ENCODE data around the gene CFDP1.

CFDP1 gene

GRCh38 chr16:75315539-75316306, 117.6 kb downstream of the CFDP1 start:
- no peak for FAIRE-seq

GRCh38 chr16:75312875-75313274, 120.4 kb downstream of the CFDP1 start:
- no peak for FAIRE-seq

- FAIRE-seq, result no peak
Observed at GRCh38 chr16:75311383-75311938, 121.8 kb downstream of the CFDP1 start.

- FAIRE-seq, result no peak
Observed at GRCh38 chr16:75310541-75310940, 122.8 kb downstream of the CFDP1 start.

GRCh38 chr16:75309899-75310430, 123.3 kb downstream of the CFDP1 start:
- FAIRE-seq, result no peak

- FAIRE-seq, result no peak
Observed at GRCh38 chr16:75309156-75309555, 124.1 kb downstream of the CFDP1 start.

GRCh38 chr16:75308011-75308410, 125.3 kb downstream of the CFDP1 start:
- FAIRE-seq, result no peak

GRCh38 chr16:75307506-75307905, 125.8 kb downstream of the CFDP1 start:
- FAIRE-seq, result no peak

- no peak for FAIRE-seq
Observed at GRCh38 chr16:75306099-75306762, 127.1 kb downstream of the CFDP1 start.

- FAIRE-seq, result no peak
Observed at GRCh38 chr16:75305364-75306098, 127.8 kb downstream of the CFDP1 start.

GRCh38 chr16:75304521-75305363, 128.6 kb downstream of the CFDP1 start:
- no peak for FAIRE-seq

GRCh38 chr16:75301804-75302203, 131.5 kb downstream of the CFDP1 start:
- FAIRE-seq, result no peak

- FAIRE-seq, result no peak
Observed at GRCh38 chr16:75298267-75298666, 135.0 kb downstream of the CFDP1 start.

- no peak for FAIRE-seq
Observed at GRCh38 chr16:75296606-75297005, 136.7 kb downstream of the CFDP1 start.

GRCh38 chr16:75294773-75295459, 138.4 kb downstream of the CFDP1 start:
- FAIRE-seq, result no peak

GRCh38 chr16:75293772-75294171, 139.5 kb downstream of the CFDP1 start:
- FAIRE-seq, result no peak

GRCh38 chr16:75293173-75293572, 140.1 kb downstream of the CFDP1 start:
- FAIRE-seq, result no peak

- FAIRE-seq, result no peak
Observed at GRCh38 chr16:75292691-75293090, 140.6 kb downstream of the CFDP1 start.

- FAIRE-seq, result no peak
Observed at GRCh38 chr16:75289189-75289588, 144.1 kb downstream of the CFDP1 start.

- no peak for FAIRE-seq
Observed at GRCh38 chr16:75288596-75289120, 144.6 kb downstream of the CFDP1 start.

GRCh38 chr16:75288181-75288580, 145.1 kb downstream of the CFDP1 start:
- no peak for FAIRE-seq

All from colon (tissue), 2 donors.